ENCODE data around the gene DPP4.
"Not testable (repeated sequence)": the region's sequence is repeated elsewhere in the genome, so short reads cannot be mapped to it uniquely, and the experiment has no call there.

The DPP4 gene

DNA sequence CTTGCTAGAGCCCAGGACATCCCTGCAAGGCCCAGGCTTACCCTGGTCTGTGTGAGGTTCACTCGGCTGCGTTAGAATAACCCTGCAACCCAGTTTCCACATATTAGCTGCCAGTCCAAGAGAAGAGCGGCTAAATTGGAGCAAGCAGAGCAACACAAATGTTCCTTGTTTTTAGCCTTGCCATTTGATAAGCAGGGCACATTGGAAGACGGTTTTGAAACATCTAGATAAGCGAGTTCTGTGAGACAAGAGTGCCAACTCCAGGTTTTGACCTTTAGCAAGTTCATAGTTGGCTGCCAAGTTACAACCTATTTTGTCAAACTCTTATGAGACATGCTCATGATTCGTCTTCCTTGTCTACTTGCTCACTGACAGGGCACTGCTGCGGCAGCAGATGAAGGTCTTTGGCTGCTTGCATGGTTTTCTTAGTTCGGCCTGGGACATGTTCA is 23.5 kb downstream of the DPP4 start:
- H3K23ac ChIP-seq (ENCODE audit: low read length): no peak overlapping the region
- no peak overlapping the region for H3K4ac ChIP-seq (ENCODE audit: low read depth, low read length)
- H3K9ac ChIP-seq (ENCODE audit: low read length): no peak overlapping the region
- no peak overlapping the region for H3K14ac ChIP-seq (ENCODE audit: low read length)
- no peak overlapping the region for H4K12ac ChIP-seq (ENCODE audit: low read depth, low read length)
- H3K4me2 ChIP-seq (ENCODE audit: low read length): no peak overlapping the region
- H3K79me1 ChIP-seq (ENCODE audit: low read length): no peaks in the 10 kb centered on the region
- H3K4me3 ChIP-seq (ENCODE audit: low read depth, low read length): no peak overlapping the region
- H2AK5ac ChIP-seq (ENCODE audit: low read length): no peak overlapping the region
- no peak overlapping the region for H4K91ac ChIP-seq (ENCODE audit: low read depth, low read length)
- no peak overlapping the region for H2BK5ac ChIP-seq (ENCODE audit: low read depth, low read length, poor library complexity)
- no peaks in the 10 kb centered on the region for H3K9me3 ChIP-seq (ENCODE audit: insufficient read depth, low read depth, low read length)
- no peaks in the 10 kb centered on the region for H3K27me3 ChIP-seq (ENCODE audit: insufficient read depth, low read length)
- no peak overlapping the region for H3K27ac ChIP-seq (ENCODE audit: low read depth, low read length)
- H3K4me1 ChIP-seq (ENCODE audit: control insufficient read depth in 1 of 2, insufficient read depth in 2 of 2, low read length in 2 of 2): no peaks in the 10 kb centered on the region
- WGBS (ENCODE audit: extremely low coverage, insufficient coverage, insufficient read length): no CpG with 5 or more reads among the region's 8 CpGs
- no peaks in the 10 kb centered on the region for H3K79me2 ChIP-seq (ENCODE audit: control insufficient read depth, insufficient read depth, low read length, poor library complexity)
- H2BK120ac ChIP-seq (ENCODE audit: insufficient read depth, low read length, poor library complexity): no peak overlapping the region
- H3K18ac ChIP-seq (ENCODE audit: low read length): no peak overlapping the region
- no peaks in the 10 kb centered on the region for H3K36me3 ChIP-seq (ENCODE audit: control insufficient read depth in 1 of 2, insufficient read depth in 2 of 2, low read length in 2 of 2)
- no peak for DNase-seq
- H2BK12ac ChIP-seq (ENCODE audit: low read length): no peak overlapping the region
- H4K8ac ChIP-seq (ENCODE audit: low read depth, low read length): no peak overlapping the region
- no peak overlapping the region for H2AFZ ChIP-seq (ENCODE audit: insufficient read depth, low read length, poor library complexity)

GRCh38 chr2:162049089-162049488 is 24.9 kb downstream of the DPP4 start:
- not testable (repeated sequence) for H3K14ac ChIP-seq (ENCODE audit: low read length); H3K23ac ChIP-seq (ENCODE audit: low read length); H3K79me1 ChIP-seq (ENCODE audit: low read length); H2BK120ac ChIP-seq (ENCODE audit: insufficient read depth, low read length, poor library complexity); H4K91ac ChIP-seq (ENCODE audit: low read depth, low read length); H3K4me2 ChIP-seq (ENCODE audit: low read length); H2BK12ac ChIP-seq (ENCODE audit: low read length); H3K4me3 ChIP-seq (ENCODE audit: low read depth, low read length); H2AK5ac ChIP-seq (ENCODE audit: low read length); H3K18ac ChIP-seq (ENCODE audit: low read length); H3K79me2 ChIP-seq (ENCODE audit: control insufficient read depth, insufficient read depth, low read length, poor library complexity); H4K12ac ChIP-seq (ENCODE audit: low read depth, low read length); H3K9me3 ChIP-seq (ENCODE audit: insufficient read depth, low read depth, low read length); H2AFZ ChIP-seq (ENCODE audit: insufficient read depth, low read length, poor library complexity); DNase-seq; H2BK5ac ChIP-seq (ENCODE audit: low read depth, low read length, poor library complexity); H4K8ac ChIP-seq (ENCODE audit: low read depth, low read length); H3K36me3 ChIP-seq (ENCODE audit: control insufficient read depth in 1 of 2, insufficient read depth in 2 of 2, low read length in 2 of 2); H3K27me3 ChIP-seq (ENCODE audit: insufficient read depth, low read length); H3K9ac ChIP-seq (ENCODE audit: low read length); H3K27ac ChIP-seq (ENCODE audit: low read depth, low read length); H3K4ac ChIP-seq (ENCODE audit: low read depth, low read length); H3K4me1 ChIP-seq (ENCODE audit: control insufficient read depth in 1 of 2, insufficient read depth in 2 of 2, low read length in 2 of 2)
- WGBS (ENCODE audit: extremely low coverage, insufficient coverage, insufficient read length): no CpG with 5 or more reads among the region's 3 CpGs

- Histone ChIP-seq H4K8ac (ENCODE audit: low read depth, low read length) (no peak overlapping the region), H3K27ac (ENCODE audit: low read depth, low read length) (no peak overlapping the region), H3K4me2 (ENCODE audit: low read length) (no peak overlapping the region), H3K79me1 (ENCODE audit: low read length) (no peaks in the 10 kb centered on the region), H2AFZ (ENCODE audit: insufficient read depth, low read length, poor library complexity) (no peak overlapping the region), H2BK12ac (ENCODE audit: low read length) (no peak overlapping the region), H3K4me1 (ENCODE audit: control insufficient read depth in 1 of 2, insufficient read depth in 2 of 2, low read length in 2 of 2) (no peaks in the 10 kb centered on the region), H3K4ac (ENCODE audit: low read depth, low read length) (no peak overlapping the region), H3K4me3 (ENCODE audit: low read depth, low read length) (no peak overlapping the region), H4K12ac (ENCODE audit: low read depth, low read length) (no peak overlapping the region), H3K14ac (ENCODE audit: low read length) (no peak overlapping the region), H3K9ac (ENCODE audit: low read length) (no peak overlapping the region), H3K27me3 (ENCODE audit: insufficient read depth, low read length) (no peaks in the 10 kb centered on the region), H3K9me3 (ENCODE audit: insufficient read depth, low read depth, low read length) (no peaks in the 10 kb centered on the region), H2AK5ac (ENCODE audit: low read length) (no peak overlapping the region), H2BK120ac (ENCODE audit: insufficient read depth, low read length, poor library complexity) (no peak overlapping the region), H3K79me2 (ENCODE audit: control insufficient read depth, insufficient read depth, low read length, poor library complexity) (no peaks in the 10 kb centered on the region), H3K23ac (ENCODE audit: low read length) (no peak overlapping the region), H2BK5ac (ENCODE audit: low read depth, low read length, poor library complexity) (no peak overlapping the region), H3K18ac (ENCODE audit: low read length) (no peak overlapping the region), H3K36me3 (ENCODE audit: control insufficient read depth in 1 of 2, insufficient read depth in 2 of 2, low read length in 2 of 2) (peaks cover 2% of the 10 kb centered on the region in 2 experiments), H4K91ac (ENCODE audit: low read depth, low read length) (no peak overlapping the region)
- DNase-seq: no peak
- WGBS (ENCODE audit: extremely low coverage, insufficient coverage, insufficient read length): no CpG with 5 or more reads among the region's 4 CpGs
These were observed 29.4 kb downstream of the DPP4 start for GRCh38 chr2:162044586-162044985.

GRCh38 chr2:162043132-162043531 is 30.9 kb downstream of the DPP4 start:
- Histone ChIP-seq H2AFZ (ENCODE audit: insufficient read depth, low read length, poor library complexity) (no peak overlapping the region), H3K27ac (ENCODE audit: low read depth, low read length) (no peak overlapping the region), H3K4me2 (ENCODE audit: low read length) (no peak overlapping the region), H3K14ac (ENCODE audit: low read length) (no peak overlapping the region), H3K27me3 (ENCODE audit: insufficient read depth, low read length) (no peaks in the 10 kb centered on the region), H3K9me3 (ENCODE audit: insufficient read depth, low read depth, low read length) (no peaks in the 10 kb centered on the region), H3K4me3 (ENCODE audit: low read depth, low read length) (no peak overlapping the region), H3K9ac (ENCODE audit: low read length) (no peak overlapping the region), H3K4ac (ENCODE audit: low read depth, low read length) (no peak overlapping the region), H2BK5ac (ENCODE audit: low read depth, low read length, poor library complexity) (no peak overlapping the region), H3K79me2 (ENCODE audit: control insufficient read depth, insufficient read depth, low read length, poor library complexity) (no peaks in the 10 kb centered on the region), H3K4me1 (ENCODE audit: control insufficient read depth in 1 of 2, insufficient read depth in 2 of 2, low read length in 2 of 2) (no peaks in the 10 kb centered on the region), H2BK120ac (ENCODE audit: insufficient read depth, low read length, poor library complexity) (no peak overlapping the region), H3K36me3 (ENCODE audit: control insufficient read depth in 1 of 2, insufficient read depth in 2 of 2, low read length in 2 of 2) (peaks cover 2% of the 10 kb centered on the region in 2 experiments), H2BK12ac (ENCODE audit: low read length) (no peak overlapping the region), H4K8ac (ENCODE audit: low read depth, low read length) (no peak overlapping the region), H4K91ac (ENCODE audit: low read depth, low read length) (no peak overlapping the region), H2AK5ac (ENCODE audit: low read length) (no peak overlapping the region), H3K18ac (ENCODE audit: low read length) (no peak overlapping the region), H4K12ac (ENCODE audit: low read depth, low read length) (no peak overlapping the region), H3K79me1 (ENCODE audit: low read length) (no peaks in the 10 kb centered on the region), H3K23ac (ENCODE audit: low read length) (no peak overlapping the region)
- no peak for DNase-seq
- WGBS (ENCODE audit: extremely low coverage, insufficient coverage, insufficient read length): no CpG with 5 or more reads among the region's 8 CpGs
